OCI-LY1 (cell line): ENCODE data around the gene CCNC.

Experiments used
- H2AFZ ChIP-seq: fragments of 200-600 bp; sonication (generic), shearing (Covaris generic); 2 replicates; pipeline ENCODE4 v1.6.0; 2014; ENCODE audit warnings: antibody characterized with exemption, mild to moderate bottlenecking, low read length
- H3F3A ChIP-seq: fragments of 200-600 bp; sonication (generic), shearing (Covaris generic); 2 replicates; pipeline ENCODE4 v1.6.0; 2014; ENCODE audit warnings: mild to moderate bottlenecking, antibody characterized with exemption, low read length, moderate library complexity; ENCODE audit not compliant: insufficient read depth
- H3K27ac ChIP-seq: fragments of 200-600 bp; sonication (generic); 2 replicates; pipeline ENCODE4 v1.5.1; 2014; ENCODE audit warnings: low read length, mixed run types, mild to moderate bottlenecking, low read depth; ENCODE audit not compliant: poor library complexity, severe bottlenecking
- H3K27me3 ChIP-seq: fragments of 200-600 bp; sonication (generic); 2 replicates; pipeline ENCODE4 v1.6.0; 2014; ENCODE audit warnings: antibody characterized with exemption, mild to moderate bottlenecking, low read length, moderate library complexity; ENCODE audit not compliant: insufficient read depth
- H3K36me3 ChIP-seq: fragments of 200-600 bp; sonication (generic); 2 replicates; pipeline ENCODE4 v1.6.1; 2014; ENCODE audit warnings: mild to moderate bottlenecking, antibody characterized with exemption, low read length, moderate library complexity, mixed read lengths; ENCODE audit not compliant: insufficient read depth
- H3K4me1 ChIP-seq: fragments of 200-600 bp; sonication (generic); 2 replicates; pipeline ENCODE4 v1.5.1; 2014; ENCODE audit warnings: mild to moderate bottlenecking, low read length, moderate library complexity; ENCODE audit not compliant: insufficient read depth, severe bottlenecking
- H3K4me2 ChIP-seq: fragments of 200-600 bp; sonication (generic), shearing (Covaris generic); 2 replicates; pipeline ENCODE4 v1.6.1; 2014; ENCODE audit warnings: low read length
- H3K4me3 ChIP-seq: fragments of 200-600 bp; sonication (generic); 2 replicates; pipeline ENCODE4 v1.5.1; 2014; ENCODE audit warnings: low read length, low read depth, mild to moderate bottlenecking, mixed read lengths; ENCODE audit not compliant: poor library complexity, severe bottlenecking
- H3K79me2 ChIP-seq: fragments of 200-600 bp; shearing (Covaris generic); 2 replicates; pipeline ENCODE4 v1.6.1; 2016; ENCODE audit warnings: mixed run types, low read length, mixed read lengths; ENCODE audit not compliant: insufficient read depth
- H3K9ac ChIP-seq: fragments of 200-600 bp; sonication (generic), shearing (Covaris generic); 2 replicates; pipeline ENCODE4 v1.6.1; 2014; ENCODE audit warnings: mild to moderate bottlenecking, low read length, mixed read lengths
- H3K9me2 ChIP-seq: fragments of 200-600 bp; sonication (generic), shearing (Covaris generic); 2 replicates; pipeline ENCODE4 v1.6.1; 2014; ENCODE audit warnings: low read depth, mild to moderate bottlenecking, low read length, mixed read lengths
- H3K9me3 ChIP-seq: fragments of 200-600 bp; shearing (Covaris generic); 2 replicates; pipeline ENCODE4 v1.6.1; 2014; ENCODE audit warnings: low read length, mixed read lengths
- H4K20me1 ChIP-seq: fragments of 200-600 bp; sonication (generic), shearing (Covaris generic); 2 replicates; pipeline ENCODE4 v1.6.0; 2016; ENCODE audit warnings: mild to moderate bottlenecking, low read length; ENCODE audit not compliant: insufficient read depth
- CTCF ChIP-seq: fragments of 200-600 bp; sonication (generic), shearing (Covaris generic); IDR thresholded peaks from 2 replicates; pipeline ENCODE4 v1.5.1; 2017; ENCODE audit warnings: mild to moderate bottlenecking, antibody characterized with exemption, low read length, moderate library complexity, mixed read lengths
- EZH2 ChIP-seq: fragments of 200-600 bp; sonication (generic), shearing (Covaris generic); IDR thresholded peaks from 2 replicates; pipeline ENCODE4 v1.8.0; 2017; ENCODE audit warnings: borderline replicate concordance, mixed run types, mild to moderate bottlenecking, antibody characterized with exemption, low read length, moderate library complexity, mixed read lengths

The CCNC gene

GRCh38 chr6:99501762-99502161 is 66.7 kb downstream of the CCNC start:
- no peak overlapping the region for H2AFZ ChIP-seq
- no peaks in the 10 kb centered on the region for H3K9me2 ChIP-seq
- no peak overlapping the region for H3K4me2 ChIP-seq
- no peaks in the 10 kb centered on the region for H3F3A ChIP-seq
- no peak overlapping the region for H3K9ac ChIP-seq
- no peaks in the 10 kb centered on the region for H4K20me1 ChIP-seq
- TF ChIP-seq EZH2 (no peak), CTCF (no peak)
- H3K4me1 ChIP-seq = peaks cover 10% of the 10 kb centered on the region
- H3K36me3 ChIP-seq = peaks cover 61% of the 10 kb centered on the region
- no peaks in the 10 kb centered on the region for H3K9me3 ChIP-seq
- no peaks in the 10 kb centered on the region for H3K27me3 ChIP-seq
- H3K4me3 ChIP-seq = no peak overlapping the region
- no peaks in the 10 kb centered on the region for H3K79me2 ChIP-seq
- H3K27ac ChIP-seq = no peak overlapping the region

- peaks cover 10% of the 10 kb centered on the region for H3K4me1 ChIP-seq
- H3K79me2 ChIP-seq = no peaks in the 10 kb centered on the region
- H3K9ac ChIP-seq = no peak overlapping the region; the same call in 1 of the 2 replicates
- H2AFZ ChIP-seq = no peak overlapping the region
- H3K4me2 ChIP-seq = no peak overlapping the region
- H3F3A ChIP-seq = no peaks in the 10 kb centered on the region
- H3K36me3 ChIP-seq = peaks cover 61% of the 10 kb centered on the region
- no peak overlapping the region for H3K4me3 ChIP-seq
- H3K9me2 ChIP-seq = no peaks in the 10 kb centered on the region
- no peaks in the 10 kb centered on the region for H3K9me3 ChIP-seq
- no peak overlapping the region for H3K27ac ChIP-seq
- no peaks in the 10 kb centered on the region for H3K27me3 ChIP-seq
- TF ChIP-seq EZH2 (no peak), CTCF (no peak)
- H4K20me1 ChIP-seq = no peaks in the 10 kb centered on the region
These were observed 70.0 kb downstream of the CCNC start for GRCh38 chr6:99498421-99498820.

- no peaks in the 10 kb centered on the region for H3K79me2 ChIP-seq
- H4K20me1 ChIP-seq = no peaks in the 10 kb centered on the region
- no peak overlapping the region for H3K27ac ChIP-seq
- TF ChIP-seq EZH2 (no peak), CTCF (no peak)
- H3K4me1 ChIP-seq = peaks cover 17% of the 10 kb centered on the region
- no peaks in the 10 kb centered on the region for H3K27me3 ChIP-seq
- no peaks in the 10 kb centered on the region for H3K9me2 ChIP-seq
- H3K4me2 ChIP-seq = no peak overlapping the region
- H3K9me3 ChIP-seq = no peaks in the 10 kb centered on the region
- H3K36me3 ChIP-seq = peaks cover 38% of the 10 kb centered on the region; the same call in 1 of the 2 replicates
- H3K9ac ChIP-seq = no peak overlapping the region
- H3F3A ChIP-seq = no peaks in the 10 kb centered on the region
- H2AFZ ChIP-seq = no peak overlapping the region
- no peak overlapping the region for H3K4me3 ChIP-seq
These were observed 73.0 kb downstream of the CCNC start for GRCh38 chr6:99495466-99495865.
